ENCODE data around the gene GPC6. TPM values are rescaled to one million over a fixed set of nuclear protein-coding genes. Genes with fewer than 3 reads are reported as not detected.

Gene GPC6
- total and polyA plus RNA-seq, 9 of the 15 experiments (the other 6 are each of a cell fraction or from before 2014, with no cell fraction given) = under 0.01 to 0.20 (median 0.01) TPM; not detected in 4

DNA sequence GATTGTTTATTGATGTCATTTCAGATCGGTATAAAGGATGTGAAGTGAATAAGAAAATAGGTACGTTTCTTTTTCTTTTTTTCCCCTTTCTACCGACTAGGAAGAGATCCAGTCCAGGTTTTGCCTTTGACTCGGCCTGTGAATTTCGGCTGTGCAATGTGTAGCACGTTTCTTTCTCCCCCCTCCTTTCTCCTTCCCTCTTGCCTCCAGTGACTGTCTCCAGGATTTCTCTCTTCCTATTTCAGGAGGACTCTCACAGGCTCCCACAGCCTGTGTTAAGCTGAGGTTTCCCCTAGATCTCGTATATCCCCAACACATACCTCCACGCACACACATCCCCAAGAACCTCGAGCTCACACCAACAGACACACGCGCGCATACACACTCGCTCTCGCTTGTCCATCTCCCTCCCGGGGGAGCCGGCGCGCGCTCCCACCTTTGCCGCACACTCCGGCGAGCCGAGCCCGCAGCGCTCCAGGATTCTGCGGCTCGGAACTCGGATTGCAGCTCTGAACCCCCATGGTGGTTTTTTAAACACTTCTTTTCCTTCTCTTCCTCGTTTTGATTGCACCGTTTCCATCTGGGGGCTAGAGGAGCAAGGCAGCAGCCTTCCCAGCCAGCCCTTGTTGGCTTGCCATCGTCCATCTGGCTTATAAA, at the start of gene GPC6 (continued):
- TF ChIP-seq, protein P1, sequence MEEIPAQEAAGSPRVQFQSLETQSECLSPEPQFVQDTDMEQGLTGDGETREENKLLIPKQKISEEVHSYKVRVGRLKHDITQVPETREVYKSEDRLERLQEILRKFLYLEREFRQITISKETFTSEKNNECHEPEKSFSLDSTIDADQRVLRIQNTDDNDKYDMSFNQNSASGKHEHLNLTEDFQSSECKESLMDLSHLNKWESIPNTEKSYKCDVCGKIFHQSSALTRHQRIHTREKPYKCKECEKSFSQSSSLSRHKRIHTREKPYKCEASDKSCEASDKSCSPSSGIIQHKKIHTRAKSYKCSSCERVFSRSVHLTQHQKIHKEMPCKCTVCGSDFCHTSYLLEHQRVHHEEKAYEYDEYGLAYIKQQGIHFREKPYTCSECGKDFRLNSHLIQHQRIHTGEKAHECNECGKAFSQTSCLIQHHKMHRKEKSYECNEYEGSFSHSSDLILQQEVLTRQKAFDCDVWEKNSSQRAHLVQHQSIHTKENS (CRISPR knock-in tag; IDR thresholded peaks at IDR 0.05) = no peak
- TF ChIP-seq, protein P2, sequence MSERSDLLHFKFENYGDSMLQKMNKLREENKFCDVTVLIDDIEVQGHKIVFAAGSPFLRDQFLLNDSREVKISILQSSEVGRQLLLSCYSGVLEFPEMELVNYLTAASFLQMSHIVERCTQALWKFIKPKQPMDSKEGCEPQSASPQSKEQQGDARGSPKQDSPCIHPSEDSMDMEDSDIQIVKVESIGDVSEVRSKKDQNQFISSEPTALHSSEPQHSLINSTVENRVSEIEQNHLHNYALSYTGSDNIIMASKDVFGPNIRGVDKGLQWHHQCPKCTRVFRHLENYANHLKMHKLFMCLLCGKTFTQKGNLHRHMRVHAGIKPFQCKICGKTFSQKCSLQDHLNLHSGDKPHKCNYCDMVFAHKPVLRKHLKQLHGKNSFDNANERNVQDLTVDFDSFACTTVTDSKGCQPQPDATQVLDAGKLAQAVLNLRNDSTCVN (CRISPR knock-in tag; IDR thresholded peaks at IDR 0.05) = no peak
- TF ChIP-seq BRCA1 (IDR thresholded peaks at IDR 0.05) (no peak), BRCA1 (CRISPR knock-in tag; IDR thresholded peaks at IDR 0.05) (peak; percentile 60; the same call in 1 of the 2 replicates), FOXK2 (conservative IDR thresholded peaks at IDR 0.05 in 1 of 2, IDR thresholded peaks at IDR 0.05 in 1 of 2; ENCODE audit: low read depth in 2 of 2) (no peak), NR2C2 (CRISPR knock-in tag; IDR thresholded peaks at IDR 0.05) (no peak), NR2C2 (tag; IDR thresholded peaks at IDR 0.05) (no peak), ZNF445 (CRISPR knock-in tag; IDR thresholded peaks at IDR 0.05; ENCODE audit: low read depth) (no peak), XRCC3 (IDR thresholded peaks at IDR 0.05) (no peak), SMAD4 (CRISPR knock-in tag; conservative IDR thresholded peaks at IDR 0.05) (no peak), ZNF121 (CRISPR knock-in tag; conservative IDR thresholded peaks at IDR 0.05) (no peak), SAFB (IDR thresholded peaks at IDR 0.05; ENCODE audit: borderline replicate concordance, low read depth, low read length) (no peak), STAG1 (CRISPR knock-in tag; IDR thresholded peaks at IDR 0.05; ENCODE audit: borderline replicate concordance) (peak; percentile 10; the same call in 1 of the 2 replicates), POLR2A (conservative IDR thresholded peaks at IDR 0.05) (no peak), LCOR (CRISPR knock-in tag; IDR thresholded peaks at IDR 0.05) (no peak), SAP30 (IDR thresholded peaks at IDR 0.05; ENCODE audit: borderline replicate concordance, insufficient read depth, low read depth, low read length, poor library complexity, severe bottlenecking) (no peak), ZBED1 (IDR thresholded peaks at IDR 0.05) (no peak), TGIF2 (CRISPR knock-in tag; IDR thresholded peaks at IDR 0.05) (no peak), BHLHE40 (IDR thresholded peaks at IDR 0.05; ENCODE audit: low read length) (peak; percentile 85), ZNF830 (CRISPR knock-in tag; IDR thresholded peaks at IDR 0.05) (no peak), TEAD2 (tag; IDR thresholded peaks at IDR 0.05) (no peak), NCOA4 (IDR thresholded peaks at IDR 0.05; ENCODE audit: partially characterized antibody) (no peak), MAZ (CRISPR knock-in tag; conservative IDR thresholded peaks at IDR 0.05 in 1 of 2, IDR thresholded peaks at IDR 0.05 in 1 of 2) (peak in 1 of 2 experiments; percentile 76; a peak in 1 of 4 replicates), HCFC1 (IDR thresholded peaks at IDR 0.05; ENCODE audit: low read depth, low read length) (no peak)
- TF ChIP-seq, protein P3, sequence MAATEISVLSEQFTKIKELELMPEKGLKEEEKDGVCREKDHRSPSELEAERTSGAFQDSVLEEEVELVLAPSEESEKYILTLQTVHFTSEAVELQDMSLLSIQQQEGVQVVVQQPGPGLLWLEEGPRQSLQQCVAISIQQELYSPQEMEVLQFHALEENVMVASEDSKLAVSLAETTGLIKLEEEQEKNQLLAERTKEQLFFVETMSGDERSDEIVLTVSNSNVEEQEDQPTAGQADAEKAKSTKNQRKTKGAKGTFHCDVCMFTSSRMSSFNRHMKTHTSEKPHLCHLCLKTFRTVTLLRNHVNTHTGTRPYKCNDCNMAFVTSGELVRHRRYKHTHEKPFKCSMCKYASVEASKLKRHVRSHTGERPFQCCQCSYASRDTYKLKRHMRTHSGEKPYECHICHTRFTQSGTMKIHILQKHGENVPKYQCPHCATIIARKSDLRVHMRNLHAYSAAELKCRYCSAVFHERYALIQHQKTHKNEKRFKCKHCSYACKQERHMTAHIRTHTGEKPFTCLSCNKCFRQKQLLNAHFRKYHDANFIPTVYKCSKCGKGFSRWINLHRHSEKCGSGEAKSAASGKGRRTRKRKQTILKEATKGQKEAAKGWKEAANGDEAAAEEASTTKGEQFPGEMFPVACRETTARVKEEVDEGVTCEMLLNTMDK (IDR thresholded peaks at IDR 0.05; ENCODE audit: borderline replicate concordance, insufficient read depth, low read depth, low read length, poor library complexity, severe bottlenecking) = no peak
- TF ChIP-seq, protein P4, sequence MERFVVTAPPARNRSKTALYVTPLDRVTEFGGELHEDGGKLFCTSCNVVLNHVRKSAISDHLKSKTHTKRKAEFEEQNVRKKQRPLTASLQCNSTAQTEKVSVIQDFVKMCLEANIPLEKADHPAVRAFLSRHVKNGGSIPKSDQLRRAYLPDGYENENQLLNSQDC (CRISPR knock-in tag; IDR thresholded peaks at IDR 0.05) = no peak
